ENCODE results near the gene MRPS34. TPM values are rescaled to one million over a fixed set of nuclear protein-coding genes. Genes with fewer than 3 reads are reported as not detected.

MRPS34 gene
- total RNA-seq, 2 donors from 2014 or later = 51.4 to 99.6 TPM

- WGBS, 2 donors = 93 to 98% methylated on average over 7 to 18 of the region's 19 CpGs
- intact Hi-C loops (cut with DNase I) = no loop called here
- no peak overlapping the region for H3K27ac ChIP-seq
- ATAC-seq = peak; percentile 12
- no peaks in the 10 kb centered on the region for H3K9me3 ChIP-seq
- DNase-seq = no peak
- no peak for TF ChIP-seq CTCF (IDR thresholded peaks at IDR 0.05)
- no peak for TF ChIP-seq POLR2A (IDR thresholded peaks at IDR 0.05)
- no peaks in the 10 kb centered on the region for H3K27me3 ChIP-seq
- no peaks in the 10 kb centered on the region for H3K4me1 ChIP-seq
- peaks cover 0 to 5% of the 10 kb centered on the region in 2 donors for H3K36me3 ChIP-seq (replicated peaks in 1 of 2; ENCODE audit: insufficient read depth in 1 of 2, low read depth in 2 of 2)
- no peak overlapping the region for H3K4me3 ChIP-seq
Observed at GRCh38 chr16:1741553-1742165, 31.3 kb downstream of the MRPS34 start.

GRCh38 chr16:1740781-1741490 lies 32.0 kb downstream of the MRPS34 start:
- Histone ChIP-seq H3K4me1 (no peaks in the 10 kb centered on the region), H3K4me3 (no peak overlapping the region), H3K27ac (no peak overlapping the region), H3K27me3 (no peaks in the 10 kb centered on the region), H3K9me3 (no peaks in the 10 kb centered on the region), H3K36me3 (replicated peaks in 1 of 2; ENCODE audit: insufficient read depth in 1 of 2, low read depth in 2 of 2) (peaks cover 0 to 2% of the 10 kb centered on the region in 2 donors)
- ATAC-seq (no peak), DNase-seq (no peak)
- TF ChIP-seq CTCF (IDR thresholded peaks at IDR 0.05) (no peak), POLR2A (IDR thresholded peaks at IDR 0.05) (no peak)
- intact Hi-C loops (cut with DNase I) = no loop called here
- 94% methylated on average over 24 to 27 of the region's 30 CpGs for WGBS, 2 donors

- intact Hi-C loops (cut with DNase I) = no loop called here
- no peaks in the 10 kb centered on the region for H3K4me1 ChIP-seq
- peaks cover 0 to 2% of the 10 kb centered on the region in 2 donors for H3K36me3 ChIP-seq (replicated peaks in 1 of 2; ENCODE audit: insufficient read depth in 1 of 2, low read depth in 2 of 2)
- ATAC-seq (no peak), DNase-seq (no peak)
- H3K27me3 ChIP-seq = no peaks in the 10 kb centered on the region
- H3K27ac ChIP-seq = no peak overlapping the region
- no peak overlapping the region for H3K4me3 ChIP-seq
- 95% methylated on average over 33 of the region's 33 CpGs for whole genome bisulfite sequencing, 2 donors
- no peak for TF ChIP-seq POLR2A (IDR thresholded peaks at IDR 0.05)
- no peak for TF ChIP-seq CTCF (IDR thresholded peaks at IDR 0.05)
- H3K9me3 ChIP-seq = no peaks in the 10 kb centered on the region
Observed at GRCh38 chr16:1740234-1740633, 32.7 kb downstream of the MRPS34 start.

GRCh38 chr16:1734816-1735215 lies 38.1 kb downstream of the MRPS34 start:
- DNase-seq (no peak), ATAC-seq (no peak)
- TF ChIP-seq CTCF (IDR thresholded peaks at IDR 0.05) (no peak), POLR2A (IDR thresholded peaks at IDR 0.05) (no peak)
- intact Hi-C loops (cut with DNase I) = no loop called here
- Histone ChIP-seq H3K4me1 (no peaks in the 10 kb centered on the region), H3K9me3 (no peaks in the 10 kb centered on the region), H3K27me3 (no peaks in the 10 kb centered on the region), H3K36me3 (replicated peaks in 1 of 2; ENCODE audit: insufficient read depth in 1 of 2, low read depth in 2 of 2) (peaks cover 0 to 19% of the 10 kb centered on the region in 2 donors), H3K4me3 (no peak overlapping the region), H3K27ac (no peak overlapping the region)
- WGBS, 2 donors = 93 to 96% methylated on average over 9 to 22 of the region's 22 CpGs

Data from body of pancreas (tissue), 4 donors.